K562 (cell line): ENCODE data around the gene SUMF1. TPM values are rescaled to one million over a fixed set of nuclear protein-coding genes. Genes with fewer than 3 reads are reported as not detected.

Experiments
- BRD4 ChIP-seq: fragments of 200-600 bp; sonication (generic); IDR thresholded peaks from 2 replicates; pipeline ENCODE4 v1.6.1; 2017; ENCODE audit warnings: inconsistent platforms
- CC2D1A ChIP-seq: fragments of 450-650 bp; IDR thresholded peaks from 2 replicates; pipeline ENCODE4 v1.6.1; 2017; ENCODE audit warnings: mild to moderate bottlenecking
- CTBP1 ChIP-seq: fragments of 450-650 bp; IDR thresholded peaks from 2 replicates; pipeline ENCODE4 v1.6.1; 2016; ENCODE audit warnings: borderline replicate concordance
- CUX1 ChIP-seq: fragments of 200-800 bp; sonication (Bioruptor generic); IDR thresholded peaks from 2 replicates; pipeline ENCODE4 v1.6.1; 2016; ENCODE audit warnings: missing genetic modification characterization, missing compliant biosample characterization
- DACH1 ChIP-seq: fragments of 450-650 bp; IDR thresholded peaks from 2 replicates; pipeline ENCODE4 v1.6.1; 2018; ENCODE audit not compliant: partially characterized antibody
- ELK1 ChIP-seq: sonication (generic); formaldehyde crosslinking; IDR thresholded peaks from 2 replicates; pipeline ENCODE4 v1.8.1; 2022; ENCODE audit warnings: missing genetic modification reagents
- MCM3 ChIP-seq: fragments of 450-650 bp; IDR thresholded peaks from 2 replicates; pipeline ENCODE4 v1.6.1; 2016
- MTA3 ChIP-seq: fragments of 450-650 bp; formaldehyde crosslinking; IDR thresholded peaks from 2 replicates; pipeline ENCODE4 v1.6.1; 2017; ENCODE audit warnings: mild to moderate bottlenecking, borderline replicate concordance
- NFE2L1 ChIP-seq: fragments of 450-650 bp; IDR thresholded peaks from 2 replicates; pipeline ENCODE4 v1.6.1; 2016; ENCODE audit warnings: missing genetic modification characterization, low read depth, mild to moderate bottlenecking, missing compliant biosample characterization, moderate library complexity, borderline replicate concordance
- RBBP5 ChIP-seq: fragments of 200-600 bp; sonication (generic); IDR thresholded peaks from 2 replicates; pipeline ENCODE4 v1.6.1; 2012; ENCODE audit warnings: borderline replicate concordance, mild to moderate bottlenecking, low read length, control low read depth, inconsistent platforms; ENCODE audit not compliant: insufficient read depth, poor library complexity, severe bottlenecking
- RBM34 ChIP-seq: fragments of 200-400 bp; formaldehyde crosslinking; IDR thresholded peaks from 2 replicates; pipeline ENCODE4 v1.6.1; 2018; ENCODE audit warnings: low read length, borderline replicate concordance; ENCODE audit not compliant: insufficient read depth
- SMAD2 ChIP-seq: fragments of 150-350 bp; IDR thresholded peaks from 2 replicates; pipeline ENCODE4 v1.6.1; 2014; ENCODE audit warnings: low read depth, mild to moderate bottlenecking, low read length
- SMARCA4 ChIP-seq: fragments of 450-650 bp; IDR thresholded peaks from 2 replicates; pipeline ENCODE4 v1.6.1; 2016
- SUPT5H ChIP-seq: fragments of 450-650 bp; IDR thresholded peaks from 2 replicates; pipeline ENCODE4 v1.6.1; 2016
- TAF15 ChIP-seq: fragments of 200-400 bp; formaldehyde crosslinking; IDR thresholded peaks from 2 replicates; pipeline ENCODE4 v1.6.1; 2017; ENCODE audit warnings: mild to moderate bottlenecking, low read depth, low read length, moderate library complexity
- TEAD4 ChIP-seq, 2 experiments: sonication (generic) in 1 of 2; formaldehyde crosslinking in 1 of 2; IDR thresholded peaks; 2 replicates each; pipeline versions ENCODE4 v1.6.1 to v1.8.0; 2012 to 2022; ENCODE audit warnings: borderline replicate concordance in 1 of 2, inconsistent platforms in 1 of 2, low read length in 1 of 2, mild to moderate bottlenecking in 1 of 2, missing genetic modification reagents in 1 of 2
- ZBED1 ChIP-seq: IDR thresholded peaks from 2 replicates; pipeline ENCODE4 v1.6.1; 2014
- ZNF696 ChIP-seq: fragments of 250-450 bp; sonication (Bioruptor Pico); conservative IDR thresholded peaks from 2 replicates; pipeline ENCODE4 v1.4.0; 2020; ENCODE audit warnings: mild to moderate bottlenecking, moderate library complexity
- ZNF780A ChIP-seq: fragments of 250-450 bp; sonication (Bioruptor Pico); IDR thresholded peaks from 2 replicates; pipeline ENCODE4 v1.5.0; 2021; ENCODE audit warnings: mild to moderate bottlenecking
- polyA plus RNA-seq, 8 experiments: library from polyadenylated mRNA; depleted of rRNA in 4 of 8; stranded (reverse) in 5 of 8; unstranded in 3 of 8; fragments of >200 nt; fragmentation: Nextera tagmentation in 2 of 8; fragmentation: Illumina TruSeq in 1 of 8; extraction: Ambion mirVana in 2 of 8; extraction: Trizol in 1 of 8; gene quantifications; 2 replicates each; pipeline versions ENCODE4 v1.2.1 to v1.2.3, GENCODE V29; 2011 to 2014; ENCODE audit warnings: inconsistent platforms in 1 of 8, missing spikeins in 1 of 8
- total RNA-seq, 7 experiments: library from RNA; depleted of rRNA in 6 of 7; stranded (reverse); fragments of >200 nt in 6 of 7; fragmentation: Illumina TruSeq in 2 of 7; extraction: Trizol in 2 of 7; gene quantifications; 2 replicates each; pipeline versions ENCODE4 v1.2.1 to v1.2.3, GENCODE V29; 2011 to 2021; ENCODE audit warnings: low replicate concordance in 1 of 7
- TF ChIP-seq, protein P1 (sequence below): fragments of 250-450 bp; sonication (Bioruptor Pico); IDR thresholded peaks from 2 replicates; pipeline ENCODE4 v1.4.0; 2020; ENCODE audit warnings: mild to moderate bottlenecking, moderate library complexity, borderline replicate concordance

SUMF1 gene
- total and polyA plus RNA-seq, 9 of the 15 experiments (the other 6 are each of a cell fraction or from before 2014, with no cell fraction given): 1.3 to 7.4 (median 4.2) TPM

- TF ChIP-seq CUX1 (no peak), RBBP5 (peak; percentile 28), ZNF696 (CRISPR knock-in tag) (no peak), ZBED1 (no peak), ELK1 (CRISPR knock-in tag) (no peak), SMAD2 (no peak), TEAD4 (IDR thresholded peaks at IDR 0.05; ENCODE audit: low read length) (peak; percentile 38; the same call in 1 of the 2 replicates), TEAD4 (CRISPR knock-in tag; IDR thresholded peaks at IDR 0.05; ENCODE audit: borderline replicate concordance) (no peak), NFE2L1 (tag) (0 out of 2 replicates have a peak, but pooled peaks have one; percentile 18), MCM3 (no peak), BRD4 (peak; percentile 49; the same call in 1 of the 2 replicates), CC2D1A (no peak), DACH1 (no peak), SUPT5H (no peak), SMARCA4 (peak; percentile 68; the same call in 1 of the 2 replicates), MTA3 (no peak), RBM34 (no peak), ZNF780A (no peak), CTBP1 (peak; percentile 47; the same call in 1 of the 2 replicates), TAF15 (no peak)
- TF ChIP-seq, protein P1, sequence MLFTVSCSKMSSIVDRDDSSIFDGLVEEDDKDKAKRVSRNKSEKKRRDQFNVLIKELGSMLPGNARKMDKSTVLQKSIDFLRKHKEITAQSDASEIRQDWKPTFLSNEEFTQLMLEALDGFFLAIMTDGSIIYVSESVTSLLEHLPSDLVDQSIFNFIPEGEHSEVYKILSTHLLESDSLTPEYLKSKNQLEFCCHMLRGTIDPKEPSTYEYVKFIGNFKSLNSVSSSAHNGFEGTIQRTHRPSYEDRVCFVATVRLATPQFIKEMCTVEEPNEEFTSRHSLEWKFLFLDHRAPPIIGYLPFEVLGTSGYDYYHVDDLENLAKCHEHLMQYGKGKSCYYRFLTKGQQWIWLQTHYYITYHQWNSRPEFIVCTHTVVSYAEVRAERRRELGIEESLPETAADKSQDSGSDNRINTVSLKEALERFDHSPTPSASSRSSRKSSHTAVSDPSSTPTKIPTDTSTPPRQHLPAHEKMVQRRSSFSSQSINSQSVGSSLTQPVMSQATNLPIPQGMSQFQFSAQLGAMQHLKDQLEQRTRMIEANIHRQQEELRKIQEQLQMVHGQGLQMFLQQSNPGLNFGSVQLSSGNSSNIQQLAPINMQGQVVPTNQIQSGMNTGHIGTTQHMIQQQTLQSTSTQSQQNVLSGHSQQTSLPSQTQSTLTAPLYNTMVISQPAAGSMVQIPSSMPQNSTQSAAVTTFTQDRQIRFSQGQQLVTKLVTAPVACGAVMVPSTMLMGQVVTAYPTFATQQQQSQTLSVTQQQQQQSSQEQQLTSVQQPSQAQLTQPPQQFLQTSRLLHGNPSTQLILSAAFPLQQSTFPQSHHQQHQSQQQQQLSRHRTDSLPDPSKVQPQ (CRISPR knock-in tag): no peak
These were observed 143.6 kb downstream of the SUMF1 start (continued) for GRCh38 chr3:4323246-4324027.
